ENCODE measurements around the gene TCEANC2. TPM values are rescaled to one million over a fixed set of nuclear protein-coding genes. Genes with fewer than 3 reads are reported as not detected.
"Not testable (repeated sequence)": the region's sequence is repeated elsewhere in the genome, so short reads cannot be mapped to it uniquely, and the experiment has no call there.

TCEANC2 gene
- polyA plus RNA-seq, 3 donors: 7.8 to 9.1 (median 8.5) TPM

GRCh38 chr1:54081306-54082270 lies 28.2 kb downstream of the TCEANC2 start:
- no peak for DNase-seq (ENCODE audit: low read depth in 3 of 3, low spot score in 2 of 3)

- no peak for DNase-seq (ENCODE audit: low read depth in 3 of 3, low spot score in 2 of 3)
Measured at GRCh38 chr1:54084794-54085193, 31.4 kb downstream of the TCEANC2 start.

GRCh38 chr1:54086754-54087153 lies 33.3 kb downstream of the TCEANC2 start:
- DNase-seq (ENCODE audit: low read depth in 3 of 3, low spot score in 2 of 3): no peak

GRCh38 chr1:54088385-54088784 lies 35.0 kb downstream of the TCEANC2 start:
- DNase-seq (ENCODE audit: low read depth in 3 of 3, low spot score in 2 of 3): no peak

GRCh38 chr1:54091666-54092065 lies 38.3 kb downstream of the TCEANC2 start:
- DNase-seq (ENCODE audit: low read depth in 3 of 3, low spot score in 2 of 3): no peak

- DNase-seq (ENCODE audit: low read depth in 3 of 3, low spot score in 2 of 3): no peak
Measured at GRCh38 chr1:54094001-54094729, 40.8 kb downstream of the TCEANC2 start.

- not testable (repeated sequence) for DNase-seq (ENCODE audit: low read depth in 3 of 3, low spot score in 2 of 3)
Measured at GRCh38 chr1:54094730-54095105, 41.3 kb downstream of the TCEANC2 start.

- DNase-seq (ENCODE audit: low read depth in 3 of 3, low spot score in 2 of 3): no peak
Measured at GRCh38 chr1:54095546-54096226, 42.3 kb downstream of the TCEANC2 start.

- DNase-seq (ENCODE audit: low read depth in 3 of 3, low spot score in 2 of 3): no peak
Measured at GRCh38 chr1:54096227-54096876, 42.9 kb downstream of the TCEANC2 start.

GRCh38 chr1:54096877-54097240 lies 43.5 kb downstream of the TCEANC2 start:
- DNase-seq (ENCODE audit: low read depth in 3 of 3, low spot score in 2 of 3): no peak

GRCh38 chr1:54099061-54099610 lies 45.7 kb downstream of the TCEANC2 start:
- no peak for DNase-seq (ENCODE audit: low read depth in 3 of 3, low spot score in 2 of 3)

GRCh38 chr1:54100500-54100899 lies 47.1 kb downstream of the TCEANC2 start:
- no peak for DNase-seq (ENCODE audit: low read depth in 3 of 3, low spot score in 2 of 3)

GRCh38 chr1:54103414-54103813 lies 50.0 kb downstream of the TCEANC2 start:
- no peak for DNase-seq (ENCODE audit: low read depth in 3 of 3, low spot score in 2 of 3)

GRCh38 chr1:54104613-54105012 lies 51.2 kb downstream of the TCEANC2 start:
- DNase-seq (ENCODE audit: low read depth in 3 of 3, low spot score in 2 of 3): not testable (repeated sequence)

- DNase-seq (ENCODE audit: low read depth in 3 of 3, low spot score in 2 of 3): no peak
Measured at GRCh38 chr1:54105080-54105479, 51.7 kb downstream of the TCEANC2 start.

- DNase-seq (ENCODE audit: low read depth in 3 of 3, low spot score in 2 of 3): no peak
Measured at GRCh38 chr1:54105736-54106269, 52.4 kb downstream of the TCEANC2 start.

- no peak for DNase-seq (ENCODE audit: low read depth in 3 of 3, low spot score in 2 of 3)
Measured at GRCh38 chr1:54107131-54107530, 53.7 kb downstream of the TCEANC2 start.

GRCh38 chr1:54108156-54108555 lies 54.7 kb downstream of the TCEANC2 start:
- no peak for DNase-seq (ENCODE audit: low read depth in 3 of 3, low spot score in 2 of 3)

- no peak for DNase-seq (ENCODE audit: low read depth in 3 of 3, low spot score in 2 of 3)
Measured at GRCh38 chr1:54109129-54110090, 56.0 kb downstream of the TCEANC2 start.
